ENCODE measurements around the gene OMD. TPM values are rescaled to one million over a fixed set of nuclear protein-coding genes. Genes with fewer than 3 reads are reported as not detected.

OMD gene
- total RNA-seq, 1 donor from 2014 or later = not detected

GRCh38 chr9:92463387-92463786, 39.1 kb upstream of the OMD start:
- no peak for TF ChIP-seq CTCF (IDR thresholded peaks at IDR 0.05; ENCODE audit: unreplicated experiment)
- peaks cover 11% of the 10 kb centered on the region for H3K4me1 Mint-ChIP-seq (ENCODE audit: low read depth)
- H3K4me3 Mint-ChIP-seq (ENCODE audit: low read depth) = no peak overlapping the region
- no peak overlapping the region for H3K27ac Mint-ChIP-seq
- no peak for DNase-seq (ENCODE audit: low spot score, unreplicated experiment)
- no peaks in the 10 kb centered on the region for H3K36me3 Mint-ChIP-seq (ENCODE audit: insufficient read depth)
- peaks cover 47% of the 10 kb centered on the region for H3K27me3 Mint-ChIP-seq
- H3K9me3 Mint-ChIP-seq (ENCODE audit: low read depth) = no peaks in the 10 kb centered on the region

DNA sequence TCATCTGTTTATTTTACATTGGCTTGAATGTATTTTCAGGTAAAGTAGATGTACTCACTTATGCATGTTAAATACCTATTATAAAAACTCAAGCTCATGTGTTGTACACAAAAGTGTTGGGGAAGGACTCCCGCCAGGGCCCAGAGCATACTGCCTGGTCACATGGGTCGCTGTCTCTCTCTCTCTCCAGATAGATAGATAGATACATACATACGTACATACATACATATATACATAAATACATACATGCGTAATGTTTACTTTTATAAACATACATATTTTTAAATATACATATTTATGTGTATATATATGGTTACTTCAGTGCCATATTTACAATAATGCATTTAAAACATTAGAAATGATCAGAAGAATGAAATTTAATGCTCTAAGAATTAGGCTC, 33.3 kb upstream of the OMD start:
- H3K27me3 Mint-ChIP-seq = peaks cover 21% of the 10 kb centered on the region
- no peaks in the 10 kb centered on the region for H3K9me3 Mint-ChIP-seq (ENCODE audit: low read depth)
- H3K4me3 Mint-ChIP-seq (ENCODE audit: low read depth) = no peak overlapping the region
- TF ChIP-seq CTCF (IDR thresholded peaks at IDR 0.05; ENCODE audit: unreplicated experiment) = no peak
- no peak overlapping the region for H3K27ac Mint-ChIP-seq
- no peaks in the 10 kb centered on the region for H3K36me3 Mint-ChIP-seq (ENCODE audit: insufficient read depth)
- H3K4me1 Mint-ChIP-seq (ENCODE audit: low read depth) = no peaks in the 10 kb centered on the region
- DNase-seq (ENCODE audit: low spot score, unreplicated experiment) = no peak

GRCh38 chr9:92455217-92455616, 30.9 kb upstream of the OMD start:
- H3K4me3 Mint-ChIP-seq (ENCODE audit: low read depth) = no peak overlapping the region
- no peaks in the 10 kb centered on the region for H3K4me1 Mint-ChIP-seq (ENCODE audit: low read depth)
- no peaks in the 10 kb centered on the region for H3K9me3 Mint-ChIP-seq (ENCODE audit: low read depth)
- DNase-seq (ENCODE audit: low spot score, unreplicated experiment) = no peak
- H3K27me3 Mint-ChIP-seq = peaks cover 8% of the 10 kb centered on the region
- no peaks in the 10 kb centered on the region for H3K36me3 Mint-ChIP-seq (ENCODE audit: insufficient read depth)
- H3K27ac Mint-ChIP-seq = no peak overlapping the region
- TF ChIP-seq CTCF (IDR thresholded peaks at IDR 0.05; ENCODE audit: unreplicated experiment) = peak; percentile 27

- Mint-ChIP-seq H3K4me3 (ENCODE audit: low read depth) (no peak overlapping the region), H3K4me1 (ENCODE audit: low read depth) (no peaks in the 10 kb centered on the region), H3K9me3 (ENCODE audit: low read depth) (no peaks in the 10 kb centered on the region), H3K27ac (no peak overlapping the region), H3K36me3 (ENCODE audit: insufficient read depth) (no peaks in the 10 kb centered on the region), H3K27me3 (peaks cover 4% of the 10 kb centered on the region)
- no peak for TF ChIP-seq CTCF (IDR thresholded peaks at IDR 0.05; ENCODE audit: unreplicated experiment)
- no peak for DNase-seq (ENCODE audit: low spot score, unreplicated experiment)
These were observed 22.3 kb upstream of the OMD start for GRCh38 chr9:92446536-92446935.

DNA sequence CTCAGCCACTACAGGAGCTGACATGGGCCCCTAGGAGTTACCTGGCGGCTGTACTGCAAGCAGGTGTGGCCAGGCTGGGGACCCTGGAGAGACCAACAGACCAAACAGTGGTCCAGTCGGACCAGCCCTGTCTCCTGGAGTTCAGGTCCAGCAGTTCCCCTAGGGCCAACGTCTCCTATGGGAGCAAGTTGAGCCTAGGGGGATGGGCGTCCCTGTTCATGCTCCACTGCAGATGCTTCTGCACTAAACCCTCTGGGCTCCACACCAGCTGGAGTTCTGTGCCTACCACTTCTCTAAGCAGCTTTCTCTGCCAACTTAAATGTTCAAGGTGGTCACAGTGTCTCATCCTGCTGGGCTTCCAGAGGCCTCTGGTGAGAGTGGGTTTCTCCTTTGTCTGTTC, 20.6 kb upstream of the OMD start:
- H3K27me3 Mint-ChIP-seq = peaks cover 4% of the 10 kb centered on the region
- DNase-seq (ENCODE audit: low spot score, unreplicated experiment) = no peak
- no peaks in the 10 kb centered on the region for H3K9me3 Mint-ChIP-seq (ENCODE audit: low read depth)
- H3K27ac Mint-ChIP-seq = no peak overlapping the region
- no peak for TF ChIP-seq CTCF (IDR thresholded peaks at IDR 0.05; ENCODE audit: unreplicated experiment)
- H3K36me3 Mint-ChIP-seq (ENCODE audit: insufficient read depth) = no peaks in the 10 kb centered on the region
- no peaks in the 10 kb centered on the region for H3K4me1 Mint-ChIP-seq (ENCODE audit: low read depth)
- no peak overlapping the region for H3K4me3 Mint-ChIP-seq (ENCODE audit: low read depth)
